Lung (tissue), 12 donors: ENCODE results near the gene FADS6. TPM values are rescaled to one million over a fixed set of nuclear protein-coding genes. Genes with fewer than 3 reads are reported as not detected.

Experiments used
- ATAC-seq: fragments of 200-7000 bp; cut with Tn5 transposase; one replicate; pipeline ENCODE4 v1.9.1; 2020; ENCODE audit warnings: moderate number of reproducible peaks; ENCODE audit not compliant: insufficient read depth, low FRiP score
- DNase-seq, 3 donors: peaks; one replicate each; pipeline ENCODE4 v3.0.0-alpha.2; 2013 to 2017
- H3K27ac ChIP-seq, 2 donors: one replicate each; pipeline ENCODE4 v1.5.1; 2013; ENCODE audit warnings: mild to moderate bottlenecking in 2 of 2, moderate library complexity in 2 of 2, control low read depth in 1 of 2, inconsistent platforms in 1 of 2, low read depth in 1 of 2, low read length in 1 of 2
- H3K27me3 ChIP-seq, 3 donors: one replicate each; pipeline ENCODE4 v1.5.1; 2013; ENCODE audit warnings: low read length in 2 of 3; ENCODE audit not compliant: control insufficient read depth in 3 of 3, insufficient read depth in 3 of 3
- H3K36me3 ChIP-seq, 4 donors: one replicate each; pipeline ENCODE4 v1.5.1; 2013; ENCODE audit warnings: low read length in 4 of 4, mild to moderate bottlenecking in 1 of 4, moderate library complexity in 1 of 4; ENCODE audit not compliant: control insufficient read depth in 4 of 4, insufficient read depth in 4 of 4
- H3K4me1 ChIP-seq, 5 donors: one replicate each; pipeline ENCODE4 v1.5.1; 2013; ENCODE audit warnings: low read length in 5 of 5, mild to moderate bottlenecking in 2 of 5, moderate library complexity in 1 of 5; ENCODE audit not compliant: control insufficient read depth in 5 of 5, insufficient read depth in 5 of 5
- H3K4me3 ChIP-seq: one replicate; pipeline ENCODE4 v1.5.1; 2013; ENCODE audit warnings: mild to moderate bottlenecking, control low read depth, moderate library complexity
- H3K9ac ChIP-seq, 2 donors: one replicate each; pipeline ENCODE4 v1.5.1; 2013; ENCODE audit warnings: low read length in 2 of 2, control low read depth in 1 of 2; ENCODE audit not compliant: insufficient read depth in 1 of 2
- H3K9me3 ChIP-seq, 4 donors: one replicate each; pipeline ENCODE4 v1.5.1; 2013; ENCODE audit warnings: low read length in 3 of 4, mild to moderate bottlenecking in 1 of 4, moderate library complexity in 1 of 4; ENCODE audit not compliant: control insufficient read depth in 4 of 4, insufficient read depth in 3 of 4
- CTCF ChIP-seq: IDR thresholded peaks from 2 replicates; pipeline ENCODE4 v1.5.1; 2012; ENCODE audit warnings: mild to moderate bottlenecking; ENCODE audit errors: control extremely low read depth, extremely low read depth
- WGBS, 2 donors: extraction: QIAGEN DNeasy Blood & Tissue Kit; methylation state at CpG; one replicate each; pipeline ENCODE4 v1.1.7; 2013; 5-methylcytosine and 5-hydroxymethylcytosine counted together
- polyA plus RNA-seq, 2 donors: library from polyadenylated mRNA; stranded (reverse); fragments of 200-250 nt; gene quantifications; one replicate each; pipeline ENCODE4 v1.2.1, GENCODE V29; 2013
- total RNA-seq, 2 donors: library from RNA; depleted of rRNA in 1 of 2; stranded (reverse); fragments of >200 nt in 1 of 2; gene quantifications; one replicate each; pipeline ENCODE4 v1.2.1, GENCODE V29; 2014 to 2021
- donor health status: control.
- donor health status: control.
- donor health status: Bipolar disorder and iron deficiency.
- donor health status: healthy.
- donor health status: DM: yes; HTN: yes; CAD: no.

The FADS6 gene
- total and polyA plus RNA-seq, 4 donors: not detected

- Histone ChIP-seq H3K9me3 (no peaks in the 10 kb centered on the region), H3K9ac (no peak overlapping the region), H3K27ac (no peak overlapping the region), H3K4me3 (no peak overlapping the region), H3K4me1 (peaks cover 0 to 18% (median 2%) of the 10 kb centered on the region in 5 donors), H3K36me3 (no peaks in the 10 kb centered on the region), H3K27me3 (no peaks in the 10 kb centered on the region)
- no peak for ATAC-seq
- WGBS, 2 donors: 63 to 76% methylated on average over 5 of the region's 5 CpGs
- TF ChIP-seq CTCF: no peak
- DNase-seq: peak in 2 of 3 donors; percentile 33 to 50
These were observed 18.1 kb downstream of the FADS6 start for GRCh38 chr17:74875155-74875976.

GRCh38 chr17:74874615-74875037 is 18.8 kb downstream of the FADS6 start:
- 95 to 99% methylated on average over 5 of the region's 5 CpGs for WGBS, 2 donors
- no peaks in the 10 kb centered on the region for H3K27me3 ChIP-seq
- no peak for TF ChIP-seq CTCF
- no peaks in the 10 kb centered on the region for H3K9me3 ChIP-seq
- H3K4me3 ChIP-seq: no peak overlapping the region
- no peak for ATAC-seq
- H3K4me1 ChIP-seq: peaks cover 0 to 18% (median 2%) of the 10 kb centered on the region in 5 donors
- no peaks in the 10 kb centered on the region for H3K36me3 ChIP-seq
- no peak overlapping the region for H3K27ac ChIP-seq
- no peak overlapping the region for H3K9ac ChIP-seq
- no peak for DNase-seq

GRCh38 chr17:74873874-74874614 is 19.4 kb downstream of the FADS6 start:
- Histone ChIP-seq H3K9ac (peak overlapping the region; percentile 64 to 86), H3K36me3 (no peaks in the 10 kb centered on the region), H3K4me3 (no peak overlapping the region), H3K9me3 (no peaks in the 10 kb centered on the region), H3K27ac (peak overlapping the region; percentile 93 to 95), H3K27me3 (no peaks in the 10 kb centered on the region), H3K4me1 (peaks cover 0 to 18% (median 2%) of the 10 kb centered on the region in 5 donors)
- no peak for TF ChIP-seq CTCF
- WGBS, 2 donors: 57 to 61% methylated on average over 6 of the region's 6 CpGs
- DNase-seq: peak in 1 of 3 donors; percentile 6
- ATAC-seq: no peak
